ENCODE results near the gene ESYT1. TPM values are rescaled to one million over a fixed set of nuclear protein-coding genes. Genes with fewer than 3 reads are reported as not detected.

The ESYT1 gene
- total and polyA plus RNA-seq, 7 experiments from 2014 or later, result 121 to 353 (median 244) TPM

- Histone ChIP-seq H3K27me3 (ENCODE audit: control insufficient read depth in 2 of 2, insufficient read depth in 2 of 2, low read length in 2 of 2) (no peaks in the 10 kb centered on the region), H3K4me3 (ENCODE audit: low read length) (no peak overlapping the region), H3K27ac (ENCODE audit: low read depth, low read length) (no peak overlapping the region), H3K36me3 (ENCODE audit: control insufficient read depth in 2 of 3, insufficient read depth in 3 of 3, low read length in 3 of 3) (peaks cover 54 to 94% (median 74%) of the 10 kb centered on the region in 3 experiments), H3K4me1 (ENCODE audit: control insufficient read depth in 2 of 2, insufficient read depth in 2 of 2, low read length in 2 of 2) (peaks cover 17 to 64% of the 10 kb centered on the region in 2 donors), H3K9me3 (ENCODE audit: control insufficient read depth in 2 of 3, low read length in 3 of 3) (no peaks in the 10 kb centered on the region)
- Mint-ChIP-seq H3K4me3 (no peak overlapping the region), H3K36me3 (peaks cover 20 to 76% (median 63%) of the 10 kb centered on the region in 5 donors), H3K9me3 (peaks cover 0 to 4% (median 0%) of the 10 kb centered on the region in 11 donors), H3K27me3 (no peaks in the 10 kb centered on the region), H3K4me1 (peaks cover 52 to 80% (median 75%) of the 10 kb centered on the region in 7 donors), H3K27ac (peak overlapping the region in 3 of 9 donors; percentile 83 to 86 (median 84))
- POLR2A ChIA-PET, result interaction anchor here (1.3 to 13.1 kb wide), 2 partner anchors 7 to 52 kb away, joined by 4 to 192 read pairs; partner anchors contain the start of gene SMARCC2
- ATAC-seq (no peak), DNase-seq (no peak)
- CTCF ChIA-PET, result interaction anchor here (0.6 kb wide), 1 partner anchor 90 kb away, joined by 3 read pairs; no protein-coding TSS in a partner anchor
- intact Hi-C loops (cut with micrococcal nuclease), result no loop called here
Observed at GRCh38 chr12:56134897-56135296, 6.8 kb downstream of the ESYT1 start.

- ATAC-seq (peak; percentile 52), DNase-seq (peak in 4 of 9 donors; percentile 18 to 38 (median 26))
- peaks cover 49 to 75% (median 61%) of the 10 kb centered on the region in 7 donors for H3K4me1 Mint-ChIP-seq
- Histone ChIP-seq H3K27me3 (ENCODE audit: control insufficient read depth in 2 of 2, insufficient read depth in 2 of 2, low read length in 2 of 2) (no peaks in the 10 kb centered on the region), H3K9me3 (ENCODE audit: control insufficient read depth in 2 of 3, low read length in 3 of 3) (no peaks in the 10 kb centered on the region), H3K4me3 (ENCODE audit: low read length) (no peak overlapping the region), H3K36me3 (ENCODE audit: control insufficient read depth in 2 of 3, insufficient read depth in 3 of 3, low read length in 3 of 3) (peaks cover 37 to 94% (median 72%) of the 10 kb centered on the region in 3 experiments), H3K27ac (ENCODE audit: low read depth, low read length) (peak overlapping the region; percentile 62), H3K4me1 (ENCODE audit: control insufficient read depth in 2 of 2, insufficient read depth in 2 of 2, low read length in 2 of 2) (peaks cover 5 to 45% of the 10 kb centered on the region in 2 donors)
- peaks cover 0 to 4% (median 0%) of the 10 kb centered on the region in 11 donors for H3K9me3 Mint-ChIP-seq
- intact Hi-C loops (cut with micrococcal nuclease), result loop anchor here (1.0 kb wide), 4 partner anchors 9 to 19 kb away; partner anchors contain the start of genes ESYT1 (in 1 of the 2) and MYL6B (in 1 of the 2)
- peak overlapping the region; percentile 67 to 92 (median 87) for H3K27ac Mint-ChIP-seq
- H3K4me3 Mint-ChIP-seq, result peak overlapping the region; percentile 31 to 82 (median 70)
- ChIA-PET CTCF (interaction anchor here (1.0 to 5.7 kb wide), 4 partner anchors 10 to 20 kb away, joined by 3 to 37 read pairs (median 4); partner anchors contain the start of genes ESYT1, MYL6B and ZC3H10), POLR2A (interaction anchor here (0.7 to 3.3 kb wide), 11 partner anchors 14 to 116 kb away, joined by 3 to 20 read pairs (median 7); partner anchors contain the start of genes MYL6, MYL6B, RNF41 and RPL41)
- no peaks in the 10 kb centered on the region for H3K27me3 Mint-ChIP-seq
- H3K36me3 Mint-ChIP-seq, result peaks cover 19 to 71% (median 60%) of the 10 kb centered on the region in 5 donors
Observed at GRCh38 chr12:56137853-56138571, 9.9 kb downstream of the ESYT1 start.

- H3K27ac Mint-ChIP-seq, result peak overlapping the region in 7 of 9 donors; percentile 21 to 87 (median 63)
- H3K9me3 Mint-ChIP-seq, result no peaks in the 10 kb centered on the region
- peaks cover 8 to 33% of the 10 kb centered on the region in 2 donors for H3K4me1 ChIP-seq (ENCODE audit: control insufficient read depth in 2 of 2, insufficient read depth in 2 of 2, low read length in 2 of 2)
- H3K36me3 ChIP-seq (ENCODE audit: control insufficient read depth in 2 of 3, insufficient read depth in 3 of 3, low read length in 3 of 3), result peaks cover 23 to 78% (median 56%) of the 10 kb centered on the region in 3 experiments
- no peaks in the 10 kb centered on the region for H3K27me3 Mint-ChIP-seq
- no peaks in the 10 kb centered on the region for H3K9me3 ChIP-seq (ENCODE audit: control insufficient read depth in 2 of 3, low read length in 3 of 3)
- no peak overlapping the region for H3K4me3 ChIP-seq (ENCODE audit: low read length)
- peak; percentile 41 for ATAC-seq
- H3K4me3 Mint-ChIP-seq, result no peak overlapping the region
- POLR2A ChIA-PET, result interaction anchor here (0.6 to 2.6 kb wide), 6 partner anchors 8 to 36 kb away, joined by 3 to 8 read pairs (median 4); partner anchors contain the start of gene MYL6B
- peaks cover 27 to 68% (median 54%) of the 10 kb centered on the region in 5 donors for H3K36me3 Mint-ChIP-seq
- H3K27me3 ChIP-seq (ENCODE audit: control insufficient read depth in 2 of 2, insufficient read depth in 2 of 2, low read length in 2 of 2), result no peaks in the 10 kb centered on the region
- CTCF ChIA-PET, result interaction anchor here (0.9 to 5.7 kb wide), 2 partner anchors 14 to 24 kb away, joined by 3 to 37 read pairs; partner anchors contain the start of gene ESYT1
- DNase-seq, result no peak
- intact Hi-C loops (cut with micrococcal nuclease), result no loop called here
- peak overlapping the region; percentile 37 for H3K27ac ChIP-seq (ENCODE audit: low read depth, low read length)
- H3K4me1 Mint-ChIP-seq, result peaks cover 44 to 61% (median 54%) of the 10 kb centered on the region in 7 donors
Observed at GRCh38 chr12:56141946-56142784, 14.1 kb downstream of the ESYT1 start.

- peaks cover 8 to 22% of the 10 kb centered on the region in 2 donors for H3K4me1 ChIP-seq (ENCODE audit: control insufficient read depth in 2 of 2, insufficient read depth in 2 of 2, low read length in 2 of 2)
- peak overlapping the region in 4 of 10 donors; percentile 6 to 34 (median 16) for H3K4me3 Mint-ChIP-seq
- intact Hi-C loops (cut with micrococcal nuclease), result loop anchor here in 1 of 2 donors (1.0 kb wide), 1 partner anchor 9 kb away; the partner anchor contains the start of gene MYL6B
- ATAC-seq, result no peak
- peaks cover 37 to 50% (median 43%) of the 10 kb centered on the region in 7 donors for H3K4me1 Mint-ChIP-seq
- DNase-seq, result no peak
- peaks cover 16 to 67% (median 46%) of the 10 kb centered on the region in 3 experiments for H3K36me3 ChIP-seq (ENCODE audit: control insufficient read depth in 2 of 3, insufficient read depth in 3 of 3, low read length in 3 of 3)
- H3K36me3 Mint-ChIP-seq, result peaks cover 27 to 59% (median 48%) of the 10 kb centered on the region in 5 donors
- no peaks in the 10 kb centered on the region for H3K27me3 ChIP-seq (ENCODE audit: control insufficient read depth in 2 of 2, insufficient read depth in 2 of 2, low read length in 2 of 2)
- no peaks in the 10 kb centered on the region for H3K9me3 Mint-ChIP-seq
- H3K9me3 ChIP-seq (ENCODE audit: control insufficient read depth in 2 of 3, low read length in 3 of 3), result no peaks in the 10 kb centered on the region
- no peaks in the 10 kb centered on the region for H3K27me3 Mint-ChIP-seq
- peak overlapping the region; percentile 20 to 86 (median 80) for H3K27ac Mint-ChIP-seq
- CTCF ChIA-PET, result interaction anchor here (0.5 kb wide), 1 partner anchor 45 kb away, joined by 3 read pairs; no protein-coding TSS in a partner anchor
- no peak overlapping the region for H3K4me3 ChIP-seq (ENCODE audit: low read length)
- peak overlapping the region; percentile 37 for H3K27ac ChIP-seq (ENCODE audit: low read depth, low read length)
- POLR2A ChIA-PET, result interaction anchor here (0.6 to 1.6 kb wide), 6 partner anchors 8 to 120 kb away, joined by 3 to 8 read pairs (median 4); partner anchors contain the start of genes RNF41 and ZC3H10
Observed at GRCh38 chr12:56143217-56143616, 15.2 kb downstream of the ESYT1 start.

GRCh38 chr12:56143870-56144269 lies 15.8 kb downstream of the ESYT1 start:
- POLR2A ChIA-PET, result interaction anchor here (0.6 to 1.6 kb wide), 7 partner anchors 8 to 249 kb away, joined by 3 to 8 read pairs (median 5); partner anchors contain the start of genes RNF41 and ZC3H10
- no peaks in the 10 kb centered on the region for H3K9me3 Mint-ChIP-seq
- H3K27me3 Mint-ChIP-seq, result no peaks in the 10 kb centered on the region
- peaks cover 8 to 16% of the 10 kb centered on the region in 2 donors for H3K4me1 ChIP-seq (ENCODE audit: control insufficient read depth in 2 of 2, insufficient read depth in 2 of 2, low read length in 2 of 2)
- no peaks in the 10 kb centered on the region for H3K9me3 ChIP-seq (ENCODE audit: control insufficient read depth in 2 of 3, low read length in 3 of 3)
- peak overlapping the region in 8 of 9 donors; percentile 33 to 86 (median 79) for H3K27ac Mint-ChIP-seq
- CTCF ChIA-PET, result interaction anchor here (1.1 kb wide), 1 partner anchor 16 kb away, joined by 3 read pairs; the partner anchor contains the start of gene ESYT1
- peaks cover 16 to 62% (median 39%) of the 10 kb centered on the region in 3 experiments for H3K36me3 ChIP-seq (ENCODE audit: control insufficient read depth in 2 of 3, insufficient read depth in 3 of 3, low read length in 3 of 3)
- H3K36me3 Mint-ChIP-seq, result peaks cover 22 to 54% (median 42%) of the 10 kb centered on the region in 5 donors
- H3K4me3 Mint-ChIP-seq, result peak overlapping the region in 1 of 10 donors; percentile 7
- H3K4me3 ChIP-seq (ENCODE audit: low read length), result no peak overlapping the region
- DNase-seq (no peak), ATAC-seq (no peak)
- H3K4me1 Mint-ChIP-seq, result peaks cover 30 to 44% (median 37%) of the 10 kb centered on the region in 7 donors
- no peaks in the 10 kb centered on the region for H3K27me3 ChIP-seq (ENCODE audit: control insufficient read depth in 2 of 2, insufficient read depth in 2 of 2, low read length in 2 of 2)
- intact Hi-C loops (cut with micrococcal nuclease), result loop anchor here in 1 of 2 donors (1.0 kb wide), 1 partner anchor 8 kb away; the partner anchor contains the start of gene MYL6B
- H3K27ac ChIP-seq (ENCODE audit: low read depth, low read length), result no peak overlapping the region

All from naive thymus-derived CD4-positive, alpha-beta T cell (primary cell).